Muscle of arm (tissue), 12 donors: ENCODE measurements around the gene ZPBP2. TPM values are rescaled to one million over a fixed set of nuclear protein-coding genes. Genes with fewer than 3 reads are reported as not detected.
"Not testable (repeated sequence)": the region's sequence is repeated elsewhere in the genome, so short reads cannot be mapped to it uniquely, and the experiment has no call there.

Experiments
- DNase-seq: peaks from one replicate; pipeline ENCODE4 v3.0.0-alpha.2; 2013
- polyA plus RNA-seq, 12 donors: library from polyadenylated mRNA; unstranded; fragments of 120-200 nt; gene quantifications; one replicate each; pipeline ENCODE4 v1.2.1, GENCODE V29; 2013; ENCODE audit not compliant: insufficient read length in 12 of 12

ZPBP2 gene
- polyA plus RNA-seq, 12 donors: not detected

DNA sequence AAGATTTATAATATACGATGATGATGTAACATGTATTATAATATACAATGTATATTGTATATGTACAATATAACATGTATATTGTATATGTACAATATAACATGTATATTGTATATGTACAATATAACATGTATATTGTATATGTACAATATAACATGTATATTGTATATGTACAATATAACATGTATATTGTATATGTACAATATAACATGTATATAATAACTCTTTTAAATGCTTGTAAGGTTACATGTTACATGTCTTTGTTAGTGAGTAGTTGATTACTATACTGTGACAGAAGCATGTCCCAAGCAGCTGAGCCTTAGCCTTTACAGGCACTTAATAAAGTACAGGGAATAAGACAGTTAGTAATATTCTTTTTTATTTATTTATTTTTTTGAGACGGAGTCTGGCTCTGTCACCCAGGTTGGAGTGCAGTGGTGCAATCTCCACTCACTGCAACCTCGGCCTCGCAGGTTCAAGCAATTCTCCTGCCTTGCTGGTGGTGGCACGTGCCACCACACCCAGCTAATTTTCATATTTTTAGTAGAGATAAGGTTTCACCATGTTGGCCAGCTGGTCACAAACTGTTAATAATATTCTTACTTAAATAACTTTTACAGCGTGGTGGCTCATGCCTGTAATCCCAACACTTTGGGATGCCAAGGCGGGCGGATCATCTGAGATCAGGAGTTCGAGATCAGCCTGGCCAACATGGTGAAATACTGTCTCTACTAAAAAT, 11.9 kb upstream of the ZPBP2 start:
- not testable (repeated sequence) for DNase-seq

- DNase-seq: no peak
These were observed 6.8 kb upstream of the ZPBP2 start for GRCh38 chr17:39861235-39861634.

- DNase-seq: no peak
These were observed 4.6 kb upstream of the ZPBP2 start for GRCh38 chr17:39863244-39863917.

DNA sequence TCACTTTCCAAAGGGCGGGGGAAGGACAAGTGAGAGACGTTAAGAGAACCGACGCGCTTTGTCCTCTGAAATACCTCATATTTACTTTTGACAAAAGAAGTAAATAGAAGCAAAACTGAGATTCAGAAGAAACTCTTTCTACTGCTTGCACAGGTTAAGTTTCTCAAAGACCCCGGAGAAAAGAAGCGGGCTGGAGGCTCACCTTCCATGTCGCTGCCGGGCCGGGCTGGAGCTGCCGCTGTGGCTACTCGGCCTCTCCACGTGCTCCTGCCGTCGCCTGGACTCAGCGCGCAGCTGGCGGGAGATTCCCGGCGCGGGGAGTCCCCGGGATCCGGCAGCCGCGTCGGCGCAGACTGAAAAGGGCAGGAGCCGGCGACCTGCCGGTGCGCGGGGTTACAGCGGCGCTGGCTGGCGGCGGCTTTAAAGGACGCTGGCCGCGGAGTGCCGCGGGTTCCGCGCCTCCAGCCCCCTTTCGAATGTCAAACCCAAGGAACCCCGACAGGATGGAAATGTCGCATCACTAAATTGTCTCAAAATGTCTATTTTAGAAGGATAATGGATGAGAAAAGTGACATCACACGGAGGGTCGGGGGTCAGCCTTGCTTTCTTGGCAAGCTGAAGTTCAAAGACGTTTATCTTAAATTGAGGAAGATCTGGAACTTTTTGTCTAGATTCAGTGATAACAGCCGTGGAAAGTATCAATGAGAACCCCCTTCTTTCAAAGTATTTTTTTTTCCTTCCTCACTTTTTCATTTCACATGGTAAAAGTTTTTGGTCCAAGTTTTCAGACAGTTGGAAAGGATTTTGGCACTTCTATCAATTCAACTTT, 3.9 kb upstream of the ZPBP2 start, which contains the start of gene IKZF3:
TSS of gene IKZF3 (minus strand) at position 395 of the 829 bp plus-strand sequence. CDS start at position 209, 186 bp downstream.
- DNase-seq: peak; percentile 35

GRCh38 chr17:39866013-39866730, 1.8 kb upstream of the ZPBP2 start:
- no peak for DNase-seq

DNA sequence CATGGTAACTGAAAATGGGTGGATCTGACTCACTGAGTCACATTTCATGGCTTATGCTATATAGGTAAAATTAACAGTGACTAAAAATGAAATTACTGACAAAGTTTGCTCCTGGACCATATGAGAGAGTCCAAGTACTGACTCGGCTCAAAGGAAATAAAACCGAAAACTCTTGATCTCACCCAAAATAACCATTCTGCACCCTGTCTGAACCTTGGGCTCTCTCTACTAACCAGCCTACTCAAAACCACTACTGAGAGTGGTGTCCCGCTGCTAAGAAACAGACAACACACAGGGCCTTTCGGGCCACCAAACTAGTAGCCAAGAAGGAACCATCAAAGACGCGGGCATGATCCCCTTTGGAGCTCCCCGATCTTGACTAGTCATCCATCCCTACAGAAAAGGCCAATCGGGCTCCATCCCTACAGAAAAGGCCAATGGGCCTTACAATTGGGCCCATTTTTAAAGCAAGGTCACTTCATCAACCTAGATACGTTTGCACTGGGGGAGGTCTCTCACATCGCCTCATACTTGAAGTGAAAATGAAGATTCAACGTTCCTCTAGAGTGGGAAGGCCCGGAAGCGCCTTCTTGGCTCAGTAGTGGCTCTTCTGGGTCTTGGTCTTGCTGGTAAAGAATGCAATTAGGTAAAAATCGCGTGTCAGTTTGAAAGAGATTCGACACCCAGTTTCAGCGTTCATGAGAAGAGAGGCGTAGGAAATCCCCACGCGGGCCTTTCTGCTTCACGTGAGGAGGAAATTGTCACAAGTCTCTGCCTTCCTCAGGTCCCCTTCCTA, 720 bp upstream of the ZPBP2 start:
- no peak for DNase-seq

DNA sequence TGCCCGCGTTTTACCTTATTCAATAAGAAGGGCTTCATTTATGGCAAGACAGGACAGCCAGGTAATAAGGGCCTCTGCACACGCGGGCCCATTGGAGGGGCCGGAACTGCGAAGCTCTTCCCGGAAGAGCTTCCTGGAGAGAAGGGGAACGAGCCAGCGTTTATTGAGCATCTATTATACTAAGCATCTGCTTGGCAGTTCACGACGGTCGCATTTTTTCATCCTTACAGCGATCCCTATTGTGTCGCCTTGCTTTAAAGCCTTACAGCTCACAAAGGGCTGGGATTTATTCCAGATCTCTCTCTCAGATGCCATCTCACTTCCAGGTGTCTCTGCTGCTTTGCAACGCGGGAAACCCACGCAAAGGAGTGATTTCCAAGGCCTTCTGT, 546 bp downstream of the ZPBP2 start:
- DNase-seq: no peak

- DNase-seq: no peak
These were observed 2.8 kb downstream of the ZPBP2 start for GRCh38 chr17:39870776-39871175.

GRCh38 chr17:39871801-39872200, 3.8 kb downstream of the ZPBP2 start:
- no peak for DNase-seq

DNA sequence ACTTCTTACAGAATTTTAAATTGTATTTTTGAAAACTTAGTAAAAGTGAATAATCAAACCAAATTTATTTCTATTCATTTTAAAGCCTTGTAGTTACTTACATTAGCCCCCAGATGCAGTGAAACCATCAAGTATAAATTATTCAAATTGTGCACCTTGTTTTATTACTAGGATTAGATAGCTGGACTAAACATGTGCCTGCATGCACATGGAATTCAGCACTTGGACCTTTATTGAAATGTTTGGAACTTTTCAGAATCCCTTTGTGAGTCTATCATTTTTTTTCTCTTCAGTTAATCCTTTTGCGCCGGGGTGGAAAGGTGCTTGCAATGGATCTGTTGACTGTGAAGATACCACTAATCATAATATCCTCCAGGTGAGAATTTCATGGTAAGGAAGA, 4.7 kb downstream of the ZPBP2 start:
- no peak for DNase-seq

DNA sequence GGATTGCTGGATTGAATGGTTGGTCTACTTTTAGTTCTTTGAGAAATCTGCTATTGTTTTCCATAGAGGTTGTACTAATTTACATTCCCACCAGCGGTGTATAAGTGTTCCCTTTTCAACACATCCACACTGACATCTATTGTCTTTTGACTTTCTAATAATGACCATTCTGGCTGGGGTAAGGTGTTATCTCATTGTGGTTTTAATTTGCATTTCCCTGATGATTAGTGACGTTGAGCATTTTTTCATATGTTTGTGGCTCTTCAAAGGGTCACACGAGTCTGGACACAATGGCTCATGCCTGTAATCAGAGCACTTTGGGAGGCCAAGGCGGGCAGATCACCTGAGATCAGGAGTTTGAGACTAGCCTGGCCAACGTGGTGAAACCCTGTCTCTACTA, 18.1 kb downstream of the ZPBP2 start:
- DNase-seq: not testable (repeated sequence)

GRCh38 chr17:39887078-39887477, 19.1 kb downstream of the ZPBP2 start:
- no peak for DNase-seq

GRCh38 chr17:39889200-39889599, 21.2 kb downstream of the ZPBP2 start:
- no peak for DNase-seq

- no peak for DNase-seq
These were observed 26.8 kb downstream of the ZPBP2 start for GRCh38 chr17:39894681-39895376.

- no peak for DNase-seq
These were observed 30.1 kb downstream of the ZPBP2 start for GRCh38 chr17:39898088-39898487.

DNA sequence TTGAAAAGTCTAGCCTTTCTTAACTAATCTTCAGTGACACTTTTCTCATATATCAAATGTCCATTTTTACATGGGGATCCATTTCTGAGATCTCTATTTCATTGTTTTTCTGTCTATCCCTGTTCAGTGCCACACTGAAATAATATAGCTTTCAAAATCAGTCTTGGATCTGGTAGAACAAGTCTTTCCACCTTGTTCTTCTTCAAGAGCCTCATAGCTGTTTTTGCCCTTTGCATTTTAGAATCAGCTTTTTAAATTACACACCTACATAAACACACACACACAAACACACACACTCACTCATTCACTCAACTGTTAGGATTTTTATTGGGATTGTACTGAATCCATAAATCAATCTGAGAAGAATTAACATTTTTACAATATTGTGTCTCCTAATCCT, 31.2 kb downstream of the ZPBP2 start:
- no peak for DNase-seq

DNA sequence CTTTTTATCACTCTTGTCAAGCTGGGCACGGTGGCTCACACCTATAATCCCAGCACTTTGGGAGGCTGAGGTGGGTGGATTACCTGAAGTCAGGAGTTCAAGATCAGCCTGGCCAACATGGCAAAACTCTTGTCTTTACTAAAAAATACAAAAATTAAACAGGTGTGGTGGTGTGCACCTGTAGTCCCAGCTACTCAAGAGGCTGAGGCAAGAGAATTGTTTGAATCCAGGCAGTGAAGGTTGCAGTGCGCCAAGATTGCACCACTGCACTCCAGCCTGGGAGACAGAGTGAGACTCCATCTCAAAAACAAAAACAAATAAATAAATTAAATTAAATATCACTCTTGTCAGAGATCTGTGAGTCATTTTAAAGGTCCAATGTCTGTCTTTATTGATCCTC, 34.0 kb downstream of the ZPBP2 start:
- not testable (repeated sequence) for DNase-seq

DNA sequence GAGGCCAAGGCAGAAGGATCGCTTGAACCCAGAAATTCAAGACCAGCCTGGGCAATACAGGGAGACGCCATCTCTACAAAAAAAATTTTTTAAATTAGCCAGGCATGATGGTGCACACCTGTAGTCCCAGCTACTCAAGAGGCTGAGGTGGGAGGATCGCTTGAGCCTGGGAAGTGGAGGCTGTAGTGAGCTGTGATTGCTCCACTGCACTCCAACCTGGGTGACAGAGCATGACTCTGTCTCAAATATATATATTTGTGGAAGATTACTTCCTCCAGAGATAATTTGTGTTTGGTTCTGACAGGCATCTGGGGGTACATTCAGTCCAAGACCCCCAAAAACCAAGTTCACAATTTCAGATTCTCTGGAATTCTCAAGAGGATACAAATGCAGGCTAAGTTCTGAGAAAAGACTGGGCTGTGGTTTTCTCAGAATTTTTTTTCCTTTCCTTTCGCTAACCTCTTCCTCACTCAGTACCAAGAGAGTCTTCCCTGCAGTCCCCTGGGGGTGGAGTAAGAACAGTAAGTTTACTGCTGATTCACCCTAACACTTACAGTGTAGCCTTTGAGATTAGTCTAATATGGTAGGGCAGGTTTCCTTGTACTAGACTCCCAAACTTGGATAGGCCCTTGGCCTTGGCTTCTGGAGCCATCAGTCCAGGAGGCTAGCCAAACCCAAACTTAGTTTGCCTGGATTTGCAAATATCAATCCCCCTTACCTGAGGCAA, 35.3 kb downstream of the ZPBP2 start:
- no peak for DNase-seq

DNA sequence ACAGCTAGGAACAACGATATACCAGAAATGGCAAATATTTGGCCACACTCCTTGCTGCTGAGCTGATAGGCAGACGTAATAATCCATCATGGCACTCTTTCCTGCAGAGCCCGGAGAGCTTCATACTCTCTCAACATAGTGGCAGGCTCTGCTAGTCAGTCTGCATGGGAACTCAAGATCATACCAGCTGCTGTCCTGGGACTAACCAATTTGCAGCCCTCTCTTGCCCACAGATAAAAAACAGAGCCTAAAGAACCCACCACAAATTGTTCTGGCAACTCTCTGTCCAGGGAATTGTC, 36.9 kb downstream of the ZPBP2 start:
- no peak for DNase-seq

DNA sequence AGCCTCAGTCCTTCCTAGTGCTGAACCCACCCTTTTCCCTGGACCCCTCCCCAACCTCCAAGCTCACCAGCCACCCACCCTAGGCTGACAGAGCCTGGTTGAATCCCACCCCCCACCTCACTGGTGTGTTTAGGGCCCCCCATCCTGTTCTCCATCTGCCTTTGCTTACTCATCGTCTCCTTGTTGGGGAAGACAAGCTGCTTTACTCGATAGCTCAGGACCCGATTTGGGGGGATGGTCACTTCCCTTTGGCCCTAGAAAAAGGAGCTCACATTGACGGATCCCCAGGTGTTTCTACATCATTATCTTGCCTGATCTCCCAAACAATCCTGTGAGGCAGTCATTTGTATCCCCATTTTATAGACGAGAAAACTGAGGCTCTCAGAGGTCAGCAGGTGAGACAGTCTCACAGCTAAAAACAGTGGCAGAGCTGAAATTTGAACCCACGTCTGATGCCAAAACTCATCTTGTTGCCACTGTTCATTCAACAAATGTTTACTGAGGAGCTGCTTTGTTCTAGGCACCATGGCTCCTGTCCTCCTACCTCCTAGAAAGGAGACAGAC, 40.9 kb downstream of the ZPBP2 start:
- DNase-seq: no peak
